ENCODE data around the gene ELMO1. TPM values are rescaled to one million over a fixed set of nuclear protein-coding genes. Genes with fewer than 3 reads are reported as not detected.
A peak's percentile ranks its signal among the peaks of the same experiment; 100 is the strongest.

Gene ELMO1
- total RNA-seq (2014; rRNA removed; shearing (Covaris generic); ENCODE audit: low replicate concordance): 87.7 and 137 TPM in 2 replicates

GRCh38 chr7:37448636-37449361, at the start of gene ELMO1:
Gene ELMO1 (minus strand): TSS chr7:37448864. CDS start chr7:37342690, 106,174 bp downstream.
- peak within 1 kb of the TSS; percentile 87 for H3K4me2 ChIP-seq (ENCODE audit: low read depth, low read length, poor library complexity, severe bottlenecking)

GRCh38 chr7:37497576-37497975, 48.9 kb upstream of the ELMO1 start:
- Histone ChIP-seq H3K36me3 (ENCODE audit: insufficient read depth, low read length) (no peaks in the 10 kb centered on the region), H3K4me1 (ENCODE audit: low read length) (peaks cover 4% of the 10 kb centered on the region), H3K79me2 (ENCODE audit: low read length) (no peaks in the 10 kb centered on the region), H3K27ac (ENCODE audit: low read length) (no peak overlapping the region), H4K20me1 (ENCODE audit: insufficient read depth, low read depth, low read length) (no peaks in the 10 kb centered on the region), H3K9ac (ENCODE audit: low read length) (no peak overlapping the region), H3K9me3 (ENCODE audit: low read length) (no peaks in the 10 kb centered on the region), H3K4me3 (ENCODE audit: low read length) (no peak overlapping the region), H3K4me2 (ENCODE audit: low read depth, low read length, poor library complexity, severe bottlenecking) (no peak overlapping the region), H3K27me3 (ENCODE audit: low read length) (no peaks in the 10 kb centered on the region), H3K9me2 (replicated peaks; ENCODE audit: insufficient read depth, low read length) (no peaks in the 10 kb centered on the region), H2AFZ (ENCODE audit: low read length) (no peak overlapping the region)
- DNase-seq: no peak

More at GRCh38 chr7:37448636-37449361, at the start of gene ELMO1:
- Histone ChIP-seq H3K9me3 (ENCODE audit: low read length) (no peaks in the 10 kb centered on the region), H4K20me1 (ENCODE audit: insufficient read depth, low read depth, low read length) (no peaks in the 10 kb centered on the region), H3K4me3 (ENCODE audit: low read length) (peak within 1 kb of the TSS; percentile 72), H3K4me1 (ENCODE audit: low read length) (peaks cover 21% of the 10 kb centered on the region), H2AFZ (ENCODE audit: low read length) (peak within 1 kb of the TSS; percentile 93), H3K9ac (ENCODE audit: low read length) (peak within 1 kb of the TSS; percentile 71), H3K9me2 (replicated peaks; ENCODE audit: insufficient read depth, low read length) (no peaks in the 10 kb centered on the region), H3K36me3 (ENCODE audit: insufficient read depth, low read length) (no peaks in the 10 kb centered on the region), H3K27me3 (ENCODE audit: low read length) (no peaks in the 10 kb centered on the region), H3K79me2 (ENCODE audit: low read length) (no peaks in the 10 kb centered on the region), H3K27ac (ENCODE audit: low read length) (peak within 1 kb of the TSS; percentile 72)
- peak; percentile 96 for DNase-seq

- Histone ChIP-seq H3K4me3 (ENCODE audit: low read length) (no peak overlapping the region), H4K20me1 (ENCODE audit: insufficient read depth, low read depth, low read length) (no peaks in the 10 kb centered on the region), H2AFZ (ENCODE audit: low read length) (no peak overlapping the region), H3K4me1 (ENCODE audit: low read length) (peaks cover 4% of the 10 kb centered on the region), H3K9me2 (replicated peaks; ENCODE audit: insufficient read depth, low read length) (no peaks in the 10 kb centered on the region), H3K4me2 (ENCODE audit: low read depth, low read length, poor library complexity, severe bottlenecking) (no peak overlapping the region), H3K36me3 (ENCODE audit: insufficient read depth, low read length) (no peaks in the 10 kb centered on the region), H3K9me3 (ENCODE audit: low read length) (no peaks in the 10 kb centered on the region), H3K27me3 (ENCODE audit: low read length) (no peaks in the 10 kb centered on the region), H3K9ac (ENCODE audit: low read length) (no peak overlapping the region), H3K79me2 (ENCODE audit: low read length) (no peaks in the 10 kb centered on the region), H3K27ac (ENCODE audit: low read length) (no peak overlapping the region)
- peak; percentile 72 for DNase-seq
Observed at GRCh38 chr7:37495574-37496184, 47.0 kb upstream of the ELMO1 start.

GRCh38 chr7:37494926-37495325, 46.3 kb upstream of the ELMO1 start:
- no peaks in the 10 kb centered on the region for H3K79me2 ChIP-seq (ENCODE audit: low read length)
- H3K27me3 ChIP-seq (ENCODE audit: low read length): no peaks in the 10 kb centered on the region
- H4K20me1 ChIP-seq (ENCODE audit: insufficient read depth, low read depth, low read length): no peaks in the 10 kb centered on the region
- H2AFZ ChIP-seq (ENCODE audit: low read length): no peak overlapping the region
- no peaks in the 10 kb centered on the region for H3K36me3 ChIP-seq (ENCODE audit: insufficient read depth, low read length)
- H3K4me2 ChIP-seq (ENCODE audit: low read depth, low read length, poor library complexity, severe bottlenecking): no peak overlapping the region
- no peaks in the 10 kb centered on the region for H3K9me3 ChIP-seq (ENCODE audit: low read length)
- H3K27ac ChIP-seq (ENCODE audit: low read length): no peak overlapping the region
- H3K4me3 ChIP-seq (ENCODE audit: low read length): no peak overlapping the region
- no peak overlapping the region for H3K9ac ChIP-seq (ENCODE audit: low read length)
- H3K4me1 ChIP-seq (ENCODE audit: low read length): peaks cover 4% of the 10 kb centered on the region
- no peak for DNase-seq
- no peaks in the 10 kb centered on the region for H3K9me2 ChIP-seq (replicated peaks; ENCODE audit: insufficient read depth, low read length)

- Histone ChIP-seq H3K4me3 (ENCODE audit: low read length) (no peak overlapping the region), H3K9ac (ENCODE audit: low read length) (no peak overlapping the region), H3K4me2 (ENCODE audit: low read depth, low read length, poor library complexity, severe bottlenecking) (no peak overlapping the region), H3K79me2 (ENCODE audit: low read length) (no peaks in the 10 kb centered on the region), H3K27ac (ENCODE audit: low read length) (no peak overlapping the region), H3K9me2 (replicated peaks; ENCODE audit: insufficient read depth, low read length) (no peaks in the 10 kb centered on the region), H3K36me3 (ENCODE audit: insufficient read depth, low read length) (no peaks in the 10 kb centered on the region), H2AFZ (ENCODE audit: low read length) (no peak overlapping the region), H3K9me3 (ENCODE audit: low read length) (no peaks in the 10 kb centered on the region), H3K4me1 (ENCODE audit: low read length) (peaks cover 4% of the 10 kb centered on the region), H4K20me1 (ENCODE audit: insufficient read depth, low read depth, low read length) (no peaks in the 10 kb centered on the region), H3K27me3 (ENCODE audit: low read length) (no peaks in the 10 kb centered on the region)
- DNase-seq: no peak
Observed at GRCh38 chr7:37493810-37494209, 45.1 kb upstream of the ELMO1 start.

GRCh38 chr7:37493123-37493522, 44.5 kb upstream of the ELMO1 start:
- Histone ChIP-seq H2AFZ (ENCODE audit: low read length) (no peak overlapping the region), H3K27ac (ENCODE audit: low read length) (no peak overlapping the region), H3K4me2 (ENCODE audit: low read depth, low read length, poor library complexity, severe bottlenecking) (no peak overlapping the region), H3K4me3 (ENCODE audit: low read length) (no peak overlapping the region), H3K79me2 (ENCODE audit: low read length) (no peaks in the 10 kb centered on the region), H3K36me3 (ENCODE audit: insufficient read depth, low read length) (no peaks in the 10 kb centered on the region), H4K20me1 (ENCODE audit: insufficient read depth, low read depth, low read length) (no peaks in the 10 kb centered on the region), H3K9me3 (ENCODE audit: low read length) (peaks cover 6% of the 10 kb centered on the region), H3K9me2 (replicated peaks; ENCODE audit: insufficient read depth, low read length) (no peaks in the 10 kb centered on the region), H3K4me1 (ENCODE audit: low read length) (peaks cover 4% of the 10 kb centered on the region), H3K27me3 (ENCODE audit: low read length) (no peaks in the 10 kb centered on the region), H3K9ac (ENCODE audit: low read length) (no peak overlapping the region)
- DNase-seq: no peak

GRCh38 chr7:37491919-37492694, 43.4 kb upstream of the ELMO1 start:
- Histone ChIP-seq H3K27ac (ENCODE audit: low read length) (no peak overlapping the region), H3K9me2 (replicated peaks; ENCODE audit: insufficient read depth, low read length) (no peaks in the 10 kb centered on the region), H3K36me3 (ENCODE audit: insufficient read depth, low read length) (no peaks in the 10 kb centered on the region; the same call in 1 of the 2 replicates), H2AFZ (ENCODE audit: low read length) (no peak overlapping the region), H3K27me3 (ENCODE audit: low read length) (no peaks in the 10 kb centered on the region), H3K4me3 (ENCODE audit: low read length) (no peak overlapping the region), H3K79me2 (ENCODE audit: low read length) (no peaks in the 10 kb centered on the region), H4K20me1 (ENCODE audit: insufficient read depth, low read depth, low read length) (no peaks in the 10 kb centered on the region), H3K4me2 (ENCODE audit: low read depth, low read length, poor library complexity, severe bottlenecking) (no peak overlapping the region), H3K9me3 (ENCODE audit: low read length) (peaks cover 9% of the 10 kb centered on the region), H3K4me1 (ENCODE audit: low read length) (peaks cover 4% of the 10 kb centered on the region), H3K9ac (ENCODE audit: low read length) (no peak overlapping the region)
- DNase-seq: no peak

GRCh38 chr7:37489703-37490102, 41.0 kb upstream of the ELMO1 start:
- Histone ChIP-seq H2AFZ (ENCODE audit: low read length) (no peak overlapping the region), H3K9me3 (ENCODE audit: low read length) (peaks cover 9% of the 10 kb centered on the region), H3K27me3 (ENCODE audit: low read length) (no peaks in the 10 kb centered on the region), H3K4me2 (ENCODE audit: low read depth, low read length, poor library complexity, severe bottlenecking) (no peak overlapping the region), H3K9ac (ENCODE audit: low read length) (no peak overlapping the region), H3K9me2 (replicated peaks; ENCODE audit: insufficient read depth, low read length) (no peaks in the 10 kb centered on the region), H3K27ac (ENCODE audit: low read length) (no peak overlapping the region), H3K4me1 (ENCODE audit: low read length) (peaks cover under 1% of the 10 kb centered on the region), H3K4me3 (ENCODE audit: low read length) (no peak overlapping the region), H3K79me2 (ENCODE audit: low read length) (no peaks in the 10 kb centered on the region), H3K36me3 (ENCODE audit: insufficient read depth, low read length) (no peaks in the 10 kb centered on the region; the same call in 1 of the 2 replicates), H4K20me1 (ENCODE audit: insufficient read depth, low read depth, low read length) (no peaks in the 10 kb centered on the region)
- DNase-seq: no peak
